GM19043 (cell line): ENCODE measurements around the gene ERN1.

Experiments used
- ATAC-seq: cut with Tn5 transposase; IDR thresholded peaks from one replicate; pipeline ENCODE4 v1.9.1; 2021; ENCODE audit warnings: low read depth; ENCODE audit not compliant: unreplicated experiment

Gene ERN1

GRCh38 chr17:64145751-64146417, 15.9 kb upstream of the ERN1 start:
- peak; percentile 90 for ATAC-seq

- ATAC-seq, result peak; percentile 10
Observed at GRCh38 chr17:64145375-64145750, 15.4 kb upstream of the ERN1 start.

- ATAC-seq, result no peak
Observed at GRCh38 chr17:64139542-64139941, 9.6 kb upstream of the ERN1 start.

GRCh38 chr17:64138441-64138840, 8.5 kb upstream of the ERN1 start:
- no peak for ATAC-seq

GRCh38 chr17:64135000-64135399, 5.1 kb upstream of the ERN1 start:
- ATAC-seq, result no peak

- ATAC-seq, result no peak
Observed at GRCh38 chr17:64134216-64134970, 4.4 kb upstream of the ERN1 start.

- no peak for ATAC-seq
Observed at GRCh38 chr17:64133546-64134215, 3.7 kb upstream of the ERN1 start.

- ATAC-seq, result no peak
Observed at GRCh38 chr17:64131606-64132270, 1.8 kb upstream of the ERN1 start.

- ATAC-seq, result peak; percentile 29
Observed at GRCh38 chr17:64130559-64131001, 636 bp upstream of the ERN1 start.

GRCh38 chr17:64129515-64129764, 504 bp downstream of the ERN1 start:
- ATAC-seq, result peak; percentile 2

- ATAC-seq, result no peak
Observed at GRCh38 chr17:64128787-64129514, 993 bp downstream of the ERN1 start.

- no peak for ATAC-seq
Observed at GRCh38 chr17:64126918-64127317, 3.0 kb downstream of the ERN1 start.

- ATAC-seq, result no peak
Observed at GRCh38 chr17:64125937-64126336, 4.0 kb downstream of the ERN1 start.

- ATAC-seq, result no peak
Observed at GRCh38 chr17:64124609-64125008, 5.3 kb downstream of the ERN1 start.

- ATAC-seq, result no peak
Observed at GRCh38 chr17:64123114-64123513, 6.8 kb downstream of the ERN1 start.

GRCh38 chr17:64120972-64121786, 8.8 kb downstream of the ERN1 start:
- peak; percentile 79 for ATAC-seq

- ATAC-seq, result no peak
Observed at GRCh38 chr17:64120159-64120810, 9.7 kb downstream of the ERN1 start.

- ATAC-seq, result no peak
Observed at GRCh38 chr17:64117981-64118979, 11.7 kb downstream of the ERN1 start.
